ENCODE results near the gene FAM3C.

GRCh38 chr7:121306565-121306964, 89.5 kb downstream of the FAM3C start:
- TF ChIP-seq CTCF (IDR thresholded peaks at IDR 0.05; ENCODE audit: low read length): no peak
- no peak for TF ChIP-seq EZH2phosphoT487 (IDR thresholded peaks at IDR 0.05; ENCODE audit: low read length)

Measured in MM.1S (cell line).